H1 (cell line): ENCODE measurements around the gene JMJD1C.

Experiments used
- CBX5 ChIP-seq: fragments of 300-800, 300-1000 bp; sonication (generic); IDR thresholded peaks from 2 replicates; pipeline ENCODE4 v1.7.1; 2016; ENCODE audit warnings: antibody characterized with exemption, low read length, low read depth
- EP300 ChIP-seq, 2 experiments: IDR thresholded peaks; 1 replicate in 1 of 2; 2 replicates in 1 of 2; pipeline ENCODE4 v1.6.1; 2011 to 2012; ENCODE audit warnings: low read depth in 2 of 2, low read length in 2 of 2, mild to moderate bottlenecking in 2 of 2, borderline replicate concordance in 1 of 2, inconsistent platforms in 1 of 2, moderate library complexity in 1 of 2
- JUN ChIP-seq: IDR thresholded peaks from 2 replicates; pipeline ENCODE4 v1.6.1; 2011; ENCODE audit warnings: low read depth, mild to moderate bottlenecking, improper control_type of control experiment, low read length
- POLR2AphosphoS5 ChIP-seq: IDR thresholded peaks from 2 replicates; pipeline ENCODE4 v1.6.1; 2011; ENCODE audit warnings: low read depth, low read length

GRCh38 chr10:63217120-63217605, 248.6 kb downstream of the JMJD1C start:
- TF ChIP-seq JUN (no peak), POLR2AphosphoS5 (no peak), CBX5 (no peak), EP300 (IDR thresholded peaks at IDR 0.05; ENCODE audit: borderline replicate concordance in 1 of 2, low read depth in 2 of 2, low read length in 2 of 2) (no peak)
